ENCODE data around the gene HYOU1.
A peak's percentile ranks its signal among the peaks of the same experiment; 100 is the strongest.

Gene HYOU1

DNA sequence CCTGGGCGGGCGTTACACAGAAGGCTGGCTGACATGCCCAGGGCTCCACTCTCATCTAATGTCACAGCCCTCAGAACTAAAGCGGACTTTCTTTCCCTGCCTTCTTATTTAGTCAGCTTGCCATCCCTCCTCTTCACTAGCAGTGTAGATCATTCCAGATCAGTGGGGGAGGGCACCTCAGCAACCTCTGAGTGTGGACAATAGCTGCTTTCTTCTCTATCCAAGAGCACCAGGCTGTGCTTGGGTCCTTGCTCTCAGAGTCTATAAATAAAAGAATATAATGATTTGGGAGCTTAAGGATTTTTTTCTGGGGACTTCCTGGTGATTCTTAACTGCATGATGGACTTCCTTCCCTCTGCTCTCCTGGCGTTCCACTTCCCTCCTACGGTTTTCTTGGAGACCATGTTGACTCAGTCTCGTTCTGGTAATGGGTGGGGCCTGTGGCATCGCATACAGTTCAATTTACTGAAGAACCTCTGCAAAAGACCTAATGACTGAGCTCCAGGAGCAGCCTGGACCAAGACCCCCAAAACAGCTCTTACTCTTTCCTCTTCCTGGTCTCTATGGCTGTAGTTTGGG lies 24.8 kb upstream of the HYOU1 start:
- no peak overlapping the region for H3K4me3 ChIP-seq (ENCODE audit: low read depth, low read length)
- TF ChIP-seq, protein P1, sequence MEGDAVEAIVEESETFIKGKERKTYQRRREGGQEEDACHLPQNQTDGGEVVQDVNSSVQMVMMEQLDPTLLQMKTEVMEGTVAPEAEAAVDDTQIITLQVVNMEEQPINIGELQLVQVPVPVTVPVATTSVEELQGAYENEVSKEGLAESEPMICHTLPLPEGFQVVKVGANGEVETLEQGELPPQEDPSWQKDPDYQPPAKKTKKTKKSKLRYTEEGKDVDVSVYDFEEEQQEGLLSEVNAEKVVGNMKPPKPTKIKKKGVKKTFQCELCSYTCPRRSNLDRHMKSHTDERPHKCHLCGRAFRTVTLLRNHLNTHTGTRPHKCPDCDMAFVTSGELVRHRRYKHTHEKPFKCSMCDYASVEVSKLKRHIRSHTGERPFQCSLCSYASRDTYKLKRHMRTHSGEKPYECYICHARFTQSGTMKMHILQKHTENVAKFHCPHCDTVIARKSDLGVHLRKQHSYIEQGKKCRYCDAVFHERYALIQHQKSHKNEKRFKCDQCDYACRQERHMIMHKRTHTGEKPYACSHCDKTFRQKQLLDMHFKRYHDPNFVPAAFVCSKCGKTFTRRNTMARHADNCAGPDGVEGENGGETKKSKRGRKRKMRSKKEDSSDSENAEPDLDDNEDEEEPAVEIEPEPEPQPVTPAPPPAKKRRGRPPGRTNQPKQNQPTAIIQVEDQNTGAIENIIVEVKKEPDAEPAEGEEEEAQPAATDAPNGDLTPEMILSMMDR (IDR thresholded peaks at IDR 0.05; ENCODE audit: borderline replicate concordance, insufficient read depth, low read depth, low read length) = no peak

DNA sequence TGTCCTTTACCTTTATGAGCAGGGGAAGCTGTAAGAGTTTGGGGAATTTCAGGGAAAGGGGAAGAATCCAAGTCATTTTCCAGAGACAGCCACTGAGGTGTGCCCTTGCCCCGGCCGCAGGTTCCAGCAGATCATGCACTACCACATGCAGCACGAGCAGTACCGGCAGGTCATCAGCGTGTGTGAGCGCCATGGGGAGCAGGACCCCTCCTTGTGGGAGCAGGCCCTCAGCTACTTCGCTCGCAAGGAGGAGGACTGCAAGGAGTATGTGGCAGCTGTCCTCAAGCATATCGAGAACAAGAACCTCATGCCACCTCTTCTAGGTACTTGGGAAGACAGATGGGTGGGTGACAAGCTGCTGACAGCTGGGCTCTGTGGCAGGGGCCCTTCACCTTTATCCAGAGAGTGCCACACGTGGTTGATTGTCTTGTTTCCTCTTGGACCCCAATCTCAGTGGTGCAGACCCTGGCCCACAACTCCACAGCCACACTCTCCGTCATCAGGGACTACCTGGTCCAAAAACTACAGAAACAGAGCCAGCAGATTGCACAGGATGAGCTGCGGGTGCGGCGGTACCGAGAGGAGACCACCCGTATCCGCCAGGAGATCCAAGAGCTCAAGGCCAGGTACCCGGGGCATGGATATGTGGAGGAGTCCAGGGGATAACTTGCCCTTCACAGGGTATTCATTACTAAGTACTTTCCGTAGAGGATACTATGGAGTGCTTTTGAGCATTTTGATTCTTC lies 21.8 kb upstream of the HYOU1 start:
- H3K4me3 ChIP-seq (ENCODE audit: low read depth, low read length) = no peak overlapping the region
- TF ChIP-seq, protein P1 (IDR thresholded peaks at IDR 0.05; ENCODE audit: borderline replicate concordance, insufficient read depth, low read depth, low read length) = no peak

DNA sequence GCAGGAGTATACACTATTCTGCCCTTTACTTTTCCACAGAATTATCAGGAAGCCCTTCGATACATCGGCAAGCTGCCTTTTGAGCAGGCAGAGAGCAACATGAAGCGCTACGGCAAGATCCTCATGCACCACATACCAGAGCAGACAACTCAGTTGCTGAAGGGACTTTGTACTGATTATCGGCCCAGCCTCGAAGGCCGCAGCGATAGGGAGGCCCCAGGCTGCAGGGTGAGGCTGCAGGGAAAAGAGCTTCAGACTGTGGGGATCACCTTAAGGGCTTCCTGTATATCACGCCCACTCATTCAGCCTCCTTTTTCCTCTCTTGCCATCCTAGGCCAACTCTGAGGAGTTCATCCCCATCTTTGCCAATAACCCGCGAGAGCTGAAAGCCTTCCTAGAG lies 20.8 kb upstream of the HYOU1 start:
- TF ChIP-seq, protein P1 (IDR thresholded peaks at IDR 0.05; ENCODE audit: borderline replicate concordance, insufficient read depth, low read depth, low read length) = no peak
- no peak overlapping the region for H3K4me3 ChIP-seq (ENCODE audit: low read depth, low read length)

DNA sequence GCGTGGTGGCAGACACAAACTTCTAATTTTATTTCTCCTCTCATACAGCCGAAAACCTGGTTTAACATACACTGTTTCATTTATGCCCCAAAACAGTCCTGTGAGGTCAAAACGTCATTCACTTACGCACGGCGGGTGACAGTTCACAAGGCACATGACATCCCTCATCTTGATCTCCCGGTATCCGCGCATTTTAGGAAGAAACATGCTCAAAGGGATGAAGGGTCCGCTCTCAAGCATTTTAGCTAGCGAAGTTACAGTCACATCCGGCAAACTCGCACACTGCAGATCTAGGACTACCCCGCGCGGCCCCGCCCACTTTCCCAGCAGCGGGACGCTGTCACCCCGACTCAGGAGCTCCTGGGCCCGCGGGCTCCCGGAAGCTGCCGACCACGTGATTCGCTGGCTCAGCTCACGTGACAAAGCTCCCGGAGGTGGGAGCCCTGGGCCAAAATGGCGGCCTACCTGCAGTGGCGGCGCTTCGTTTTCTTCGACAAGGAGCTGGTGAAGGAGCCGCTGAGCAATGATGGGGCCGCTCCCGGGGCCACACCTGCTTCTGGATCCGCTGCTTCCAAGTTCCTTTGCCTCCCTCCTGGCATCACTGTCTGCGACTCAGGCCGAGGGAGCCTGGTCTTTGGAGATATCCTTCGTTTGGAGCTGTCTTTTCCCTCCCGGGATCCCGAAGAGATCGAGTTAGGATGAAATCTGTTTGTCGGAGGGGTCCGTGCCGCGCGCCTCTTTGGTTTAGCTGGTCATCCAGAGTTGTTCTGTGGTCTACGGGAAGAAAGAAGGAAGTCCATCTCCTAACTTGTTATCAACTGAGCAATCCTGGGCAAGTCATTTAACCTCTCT lies 10.6 kb upstream of the HYOU1 start, which contains the start of gene VPS11:
Gene VPS11 (plus strand): TSS at position 448 of the 852 bp plus-strand sequence. CDS start 6 bp downstream, at position 454.
- H3K4me3 ChIP-seq (ENCODE audit: low read depth, low read length) = peak within 1 kb of the TSS; percentile 76
- TF ChIP-seq, protein P1 (IDR thresholded peaks at IDR 0.05; ENCODE audit: borderline replicate concordance, insufficient read depth, low read depth, low read length) = no peak

DNA sequence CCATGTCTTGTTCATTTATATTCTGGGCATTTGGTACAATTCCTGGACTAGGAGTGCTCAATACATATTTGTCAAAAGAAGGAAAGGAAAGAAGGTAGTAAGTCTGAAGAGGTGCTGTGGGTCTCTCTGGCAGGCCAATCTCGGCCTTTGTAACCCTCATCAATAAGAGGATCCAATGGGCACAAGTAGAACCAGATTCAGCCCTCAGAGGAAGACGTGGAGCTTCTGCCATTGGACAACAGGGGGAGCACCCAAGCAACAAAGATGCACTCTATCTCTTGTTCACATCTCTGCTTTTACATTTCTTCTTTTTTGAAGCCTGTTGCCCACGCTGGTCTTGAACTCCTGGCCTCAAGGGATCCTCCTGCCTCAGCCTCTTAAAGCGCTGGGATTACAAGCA lies 8.4 kb upstream of the HYOU1 start:
- TF ChIP-seq, protein P1 (IDR thresholded peaks at IDR 0.05; ENCODE audit: borderline replicate concordance, insufficient read depth, low read depth, low read length) = peak; percentile 72
- H3K4me3 ChIP-seq (ENCODE audit: low read depth, low read length) = no peak overlapping the region

DNA sequence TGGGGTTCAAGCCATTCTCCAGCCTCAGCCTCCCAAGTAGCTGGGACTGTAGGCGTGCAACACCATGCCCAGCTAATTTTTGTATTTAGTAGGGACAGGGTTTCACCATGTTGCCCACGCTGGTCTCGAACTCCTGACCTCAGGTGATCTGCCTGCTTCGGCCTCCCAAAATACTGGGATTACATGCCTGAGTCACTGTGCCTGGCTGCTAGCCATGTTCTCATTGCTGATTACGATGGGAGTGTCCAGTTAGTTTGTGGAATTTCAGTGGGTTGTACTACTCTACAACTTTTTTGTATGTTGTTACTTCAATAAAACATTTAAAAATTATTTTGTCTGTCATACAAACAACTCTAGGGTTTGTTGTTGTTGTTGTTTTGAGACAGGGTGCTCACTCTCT lies 5.8 kb upstream of the HYOU1 start:
- TF ChIP-seq, protein P1 (IDR thresholded peaks at IDR 0.05; ENCODE audit: borderline replicate concordance, insufficient read depth, low read depth, low read length) = no peak
- no peak overlapping the region for H3K4me3 ChIP-seq (ENCODE audit: low read depth, low read length)
